Upper lobe of left lung (tissue), 4 donors: ENCODE measurements around the gene EHD3.

ENCODE experiments used
- EP300 ChIP-seq, 4 donors: sonication (generic); formaldehyde crosslinking; IDR thresholded peaks; one replicate each; pipeline ENCODE4 v1.5.1; 2017; ENCODE audit warnings: antibody characterized with exemption in 4 of 4, control low read depth in 2 of 4
- POLR2A ChIP-seq, 4 donors: fragments of 450-650 bp; IDR thresholded peaks; one replicate each; pipeline ENCODE4 v1.5.1; 2016 to 2017; ENCODE audit warnings: antibody characterized with exemption in 4 of 4, mild to moderate bottlenecking in 2 of 4
- POLR2AphosphoS5 ChIP-seq, 2 donors: sonication (generic); formaldehyde crosslinking; IDR thresholded peaks; one replicate each; pipeline ENCODE4 v1.5.1; 2017; ENCODE audit warnings: antibody characterized with exemption in 2 of 2
- TF ChIP-seq, protein P1 (sequence below), 6 experiments: fragments of 450-650 bp in 4 of 6; fragments of 200-600 bp in 2 of 6; sonication (generic) in 2 of 6; IDR thresholded peaks; one replicate each; pipeline ENCODE4 v1.5.1; 2016 to 2019; ENCODE audit warnings: antibody characterized with exemption in 6 of 6

- TF ChIP-seq, protein P1, sequence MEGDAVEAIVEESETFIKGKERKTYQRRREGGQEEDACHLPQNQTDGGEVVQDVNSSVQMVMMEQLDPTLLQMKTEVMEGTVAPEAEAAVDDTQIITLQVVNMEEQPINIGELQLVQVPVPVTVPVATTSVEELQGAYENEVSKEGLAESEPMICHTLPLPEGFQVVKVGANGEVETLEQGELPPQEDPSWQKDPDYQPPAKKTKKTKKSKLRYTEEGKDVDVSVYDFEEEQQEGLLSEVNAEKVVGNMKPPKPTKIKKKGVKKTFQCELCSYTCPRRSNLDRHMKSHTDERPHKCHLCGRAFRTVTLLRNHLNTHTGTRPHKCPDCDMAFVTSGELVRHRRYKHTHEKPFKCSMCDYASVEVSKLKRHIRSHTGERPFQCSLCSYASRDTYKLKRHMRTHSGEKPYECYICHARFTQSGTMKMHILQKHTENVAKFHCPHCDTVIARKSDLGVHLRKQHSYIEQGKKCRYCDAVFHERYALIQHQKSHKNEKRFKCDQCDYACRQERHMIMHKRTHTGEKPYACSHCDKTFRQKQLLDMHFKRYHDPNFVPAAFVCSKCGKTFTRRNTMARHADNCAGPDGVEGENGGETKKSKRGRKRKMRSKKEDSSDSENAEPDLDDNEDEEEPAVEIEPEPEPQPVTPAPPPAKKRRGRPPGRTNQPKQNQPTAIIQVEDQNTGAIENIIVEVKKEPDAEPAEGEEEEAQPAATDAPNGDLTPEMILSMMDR (IDR thresholded peaks at IDR 0.05), result no peak
- TF ChIP-seq POLR2AphosphoS5 (IDR thresholded peaks at IDR 0.05) (no peak), POLR2A (IDR thresholded peaks at IDR 0.05) (no peak), EP300 (IDR thresholded peaks at IDR 0.05) (no peak)
Observed at GRCh38 chr2:31299547-31299946, 65.6 kb downstream of the EHD3 start.
